Activated T-cell treated with anti-CD3 and anti-CD28 coated beads, Interleukin-2, amount 50 U/mL, for 24 hours (primary cell): Measurements from ENCODE around the gene IL20RB.
A peak's percentile ranks its signal among the peaks of the same experiment; 100 is the strongest.
"Not testable (repeated sequence)": the region's sequence is repeated elsewhere in the genome, so short reads cannot be mapped to it uniquely, and the experiment has no call there.

Source experiments
- DNase-seq: peaks from one replicate; pipeline ENCODE4 v3.0.0-alpha.2; 2020
- H3K27ac Mint-ChIP-seq: 2 replicates; pipeline ENCODE4 v1.8.0; 2020; ENCODE audit warnings: mild to moderate bottlenecking, mixed read lengths
- H3K27me3 Mint-ChIP-seq: 2 replicates; pipeline ENCODE4 v1.8.0; 2020; ENCODE audit warnings: mixed read lengths
- H3K36me3 Mint-ChIP-seq: 2 replicates; pipeline ENCODE4 v1.8.0; 2020; ENCODE audit warnings: low read depth, mixed read lengths
- H3K4me1 Mint-ChIP-seq: 2 replicates; pipeline ENCODE4 v1.8.0; 2020; ENCODE audit warnings: low read depth, mixed read lengths
- H3K4me3 Mint-ChIP-seq: 2 replicates; pipeline ENCODE4 v1.8.0; 2020; ENCODE audit warnings: mild to moderate bottlenecking, moderate library complexity, mixed read lengths
- H3K9me3 Mint-ChIP-seq: 2 replicates; pipeline ENCODE4 v1.8.0; 2020; ENCODE audit warnings: mixed read lengths

The IL20RB gene

DNA sequence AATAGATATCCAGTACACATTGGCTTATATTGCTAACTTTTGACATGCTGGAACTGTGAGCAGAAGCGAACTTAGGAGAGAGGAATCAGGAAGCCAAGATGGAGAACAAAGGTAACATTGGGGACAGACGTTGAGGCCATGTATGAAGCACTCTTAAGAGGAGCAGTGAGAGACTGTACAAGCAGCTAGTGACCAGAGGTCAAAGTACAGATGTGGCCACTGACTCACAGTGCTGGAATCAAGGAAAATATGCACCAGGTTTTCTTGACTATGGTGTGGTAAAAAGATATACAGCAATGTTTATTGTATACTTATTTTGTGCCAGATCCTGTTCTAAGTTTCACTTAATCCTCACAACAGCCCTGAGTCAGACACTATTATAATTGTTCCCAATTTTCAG, 2.0 kb upstream of the IL20RB start:
- DNase-seq, result no peak

DNA sequence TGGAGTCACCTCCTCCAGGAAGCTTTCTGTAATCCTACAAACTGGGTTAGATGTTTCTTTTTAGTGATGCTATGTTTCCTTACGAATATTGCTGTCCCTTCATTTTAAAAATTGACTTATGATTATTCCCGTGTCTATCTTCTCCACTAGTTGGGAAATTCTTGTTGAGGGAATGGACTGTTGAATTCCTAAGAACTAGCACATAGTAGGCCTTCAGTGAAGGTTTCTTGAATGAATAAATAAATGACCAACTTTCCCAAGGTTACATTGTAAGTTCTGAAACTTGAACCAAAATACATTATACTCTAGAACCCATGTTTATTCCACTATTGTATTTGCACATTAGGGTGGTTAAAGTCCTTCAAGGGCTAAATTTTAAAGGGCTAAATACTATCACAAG, 812 bp upstream of the IL20RB start:
- H3K9me3 Mint-ChIP-seq, result no peaks in the 10 kb centered on the region
- no peak overlapping the region for H3K4me3 Mint-ChIP-seq
- H3K4me1 Mint-ChIP-seq, result peaks cover 14% of the 10 kb centered on the region
- no peak for DNase-seq
- H3K27ac Mint-ChIP-seq, result no peak overlapping the region
- peaks cover 14% of the 10 kb centered on the region for H3K36me3 Mint-ChIP-seq
- H3K27me3 Mint-ChIP-seq, result no peaks in the 10 kb centered on the region

More for the DNA sequence above, 2.0 kb upstream of the IL20RB start:
- peaks cover 14% of the 10 kb centered on the region for H3K4me1 Mint-ChIP-seq
- H3K27ac Mint-ChIP-seq, result no peak overlapping the region
- H3K36me3 Mint-ChIP-seq, result peaks cover 17% of the 10 kb centered on the region
- no peak overlapping the region for H3K4me3 Mint-ChIP-seq
- H3K9me3 Mint-ChIP-seq, result no peaks in the 10 kb centered on the region
- no peaks in the 10 kb centered on the region for H3K27me3 Mint-ChIP-seq

DNA sequence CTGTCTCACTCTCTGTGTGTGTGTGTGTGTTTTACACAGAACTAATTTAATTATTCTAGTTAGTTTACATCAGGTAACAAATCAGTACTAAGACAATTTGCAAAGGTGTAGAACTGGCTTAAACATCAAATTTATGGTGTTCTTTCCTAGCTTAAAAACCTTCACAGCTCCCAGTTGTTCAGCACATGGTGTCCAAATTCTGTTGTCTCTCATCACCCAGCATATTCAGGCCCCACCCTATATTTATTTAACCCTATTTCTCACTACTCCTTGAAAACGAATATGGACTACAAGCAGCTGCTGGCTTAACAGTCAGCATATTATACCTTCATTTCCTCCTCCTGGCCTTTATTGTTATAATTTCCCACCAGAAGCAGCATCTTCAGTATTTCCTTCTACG, 1.2 kb downstream of the IL20RB start:
- no peak for DNase-seq
- Mint-ChIP-seq H3K27me3 (no peaks in the 10 kb centered on the region), H3K36me3 (peaks cover 15% of the 10 kb centered on the region), H3K4me1 (peaks cover 14% of the 10 kb centered on the region), H3K4me3 (no peak overlapping the region), H3K9me3 (no peaks in the 10 kb centered on the region), H3K27ac (peak overlapping the region; percentile 37)

DNA sequence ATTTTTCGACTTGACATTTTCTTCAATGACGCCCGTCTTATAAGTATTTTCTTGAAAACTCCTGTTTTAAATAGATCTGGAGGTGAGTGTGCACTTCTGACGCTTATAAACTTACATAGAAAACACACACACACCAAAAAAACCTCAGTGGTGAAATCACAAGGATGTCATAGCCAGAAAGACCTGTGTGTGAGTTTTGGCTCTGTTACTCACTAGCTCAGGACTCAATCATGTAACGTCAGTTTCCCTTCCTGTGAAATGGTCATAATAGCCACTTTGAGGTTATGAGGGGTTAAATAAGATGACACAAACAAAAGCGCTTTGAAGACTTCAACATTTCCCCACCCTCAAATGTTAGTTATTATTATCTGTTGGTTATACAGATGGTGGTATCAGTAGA, 1.8 kb downstream of the IL20RB start:
- peaks cover 15% of the 10 kb centered on the region for H3K36me3 Mint-ChIP-seq
- no peaks in the 10 kb centered on the region for H3K9me3 Mint-ChIP-seq
- H3K4me3 Mint-ChIP-seq, result no peak overlapping the region
- DNase-seq, result no peak
- no peaks in the 10 kb centered on the region for H3K27me3 Mint-ChIP-seq
- peaks cover 11% of the 10 kb centered on the region for H3K4me1 Mint-ChIP-seq
- H3K27ac Mint-ChIP-seq, result no peak overlapping the region

DNA sequence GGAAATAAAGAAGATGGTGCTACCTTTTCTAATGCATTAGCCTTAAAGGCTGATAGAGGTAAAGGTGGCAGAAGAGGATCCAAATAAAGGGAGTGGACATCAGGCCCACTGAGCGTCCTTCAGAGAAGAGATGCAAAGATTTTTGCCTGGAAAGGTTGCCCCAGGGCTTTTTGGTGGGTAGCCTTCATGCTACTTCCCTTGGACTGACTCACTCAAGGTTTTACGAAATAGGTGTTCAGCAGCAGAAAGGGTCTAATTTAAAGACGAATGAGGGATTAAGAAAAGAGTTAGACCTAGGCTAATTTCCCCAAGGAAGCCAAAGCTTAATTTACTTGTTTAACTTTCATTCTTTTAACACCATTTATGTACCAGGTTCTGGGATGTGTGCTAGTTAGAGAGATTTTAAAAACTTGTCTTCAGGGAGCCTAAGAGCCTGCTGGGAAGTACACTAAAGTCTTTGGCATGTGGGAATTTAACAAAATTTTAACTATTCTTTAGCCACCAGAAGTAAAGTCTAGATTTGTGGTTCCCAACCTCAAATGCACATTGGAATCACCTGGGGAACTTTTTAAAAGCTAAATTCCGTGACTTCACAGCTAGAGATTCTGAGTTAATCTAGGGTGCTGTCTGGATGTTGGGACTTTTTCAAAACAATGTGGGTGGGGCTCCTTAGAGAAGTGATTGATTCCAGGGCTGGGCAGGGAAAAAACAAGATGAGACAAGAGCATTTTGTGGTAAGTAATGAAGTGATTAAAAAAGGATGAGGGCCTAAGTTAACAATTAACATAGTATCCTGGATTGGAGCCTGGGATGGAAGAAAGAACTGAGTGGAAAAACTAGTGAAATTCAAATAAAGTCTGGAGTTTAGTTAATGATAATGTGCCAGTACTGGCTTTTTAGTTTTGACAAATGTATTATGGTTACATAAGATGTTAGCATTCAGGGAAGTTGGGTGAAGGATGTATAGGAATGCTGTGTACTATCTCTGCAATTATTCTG, 3.4 kb downstream of the IL20RB start:
- Mint-ChIP-seq H3K4me3 (no peak overlapping the region), H3K27ac (no peak overlapping the region), H3K4me1 (peaks cover 3% of the 10 kb centered on the region), H3K9me3 (no peaks in the 10 kb centered on the region), H3K27me3 (no peaks in the 10 kb centered on the region), H3K36me3 (peaks cover 15% of the 10 kb centered on the region)
- DNase-seq, result no peak

DNA sequence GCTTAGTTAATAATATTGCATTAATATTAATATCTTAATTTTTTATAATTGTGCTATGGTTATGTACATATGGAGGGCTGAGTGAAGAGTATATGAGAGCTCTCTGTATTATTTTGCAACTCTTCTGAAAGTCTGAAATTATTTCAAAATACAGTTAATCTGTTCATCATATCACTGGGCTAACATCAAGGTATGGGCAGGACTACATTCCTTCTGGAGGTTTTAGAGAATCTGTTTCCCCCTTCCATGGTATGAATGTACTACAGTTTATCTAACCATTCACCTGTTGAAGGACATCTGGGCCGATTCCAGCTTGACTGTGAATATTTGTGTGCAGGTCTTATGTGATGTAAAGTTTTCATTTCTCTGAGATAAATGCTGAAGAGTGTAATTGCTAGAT, 5.1 kb downstream of the IL20RB start:
- no peak overlapping the region for H3K4me3 Mint-ChIP-seq
- no peaks in the 10 kb centered on the region for H3K27me3 Mint-ChIP-seq
- DNase-seq, result no peak
- H3K4me1 Mint-ChIP-seq, result peaks cover 3% of the 10 kb centered on the region
- no peak overlapping the region for H3K27ac Mint-ChIP-seq
- peaks cover 11% of the 10 kb centered on the region for H3K36me3 Mint-ChIP-seq
- H3K9me3 Mint-ChIP-seq, result no peaks in the 10 kb centered on the region

DNA sequence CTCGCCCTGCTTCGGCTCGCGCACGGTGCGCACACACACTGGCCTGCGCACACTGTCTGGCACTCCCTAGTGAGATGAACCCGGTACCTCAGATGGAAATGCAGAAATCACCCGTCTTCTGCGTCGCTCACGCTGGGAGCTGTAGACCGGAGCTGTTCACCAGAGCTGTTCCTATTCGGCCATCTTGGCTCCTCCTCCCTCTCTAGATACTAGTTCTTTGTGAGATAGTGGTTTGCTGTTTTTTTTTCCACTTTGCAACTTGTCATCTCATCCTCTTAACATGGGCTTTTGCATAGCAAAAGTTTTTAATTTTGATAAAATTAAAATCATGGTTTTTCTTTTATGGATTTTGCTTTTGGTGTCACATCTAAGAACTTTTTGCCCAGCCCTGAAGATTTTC, 11.8 kb downstream of the IL20RB start:
- H3K27me3 Mint-ChIP-seq, H3K36me3 Mint-ChIP-seq: not testable (repeated sequence)

DNA sequence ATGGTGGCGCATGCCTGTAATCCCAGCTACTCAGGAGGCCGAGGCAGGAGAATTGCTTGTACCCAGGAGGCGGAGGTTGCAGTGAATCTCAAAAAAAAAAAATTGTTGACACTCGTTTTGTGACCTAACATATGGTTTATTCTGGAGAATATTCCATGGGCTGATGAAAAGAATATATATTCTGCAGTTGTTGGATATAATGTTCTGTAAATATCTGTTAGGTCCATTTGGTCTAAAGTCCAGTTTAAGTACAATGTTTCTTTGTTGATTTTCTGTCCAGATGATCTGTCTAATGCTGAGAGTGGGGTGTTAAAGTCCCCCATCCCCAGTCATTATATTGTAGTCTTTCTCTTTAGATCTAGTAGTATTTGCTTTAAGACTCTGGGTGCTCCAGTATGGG, 15.6 kb downstream of the IL20RB start:
- no peak for DNase-seq
- Mint-ChIP-seq H3K4me3 (no peak overlapping the region), H3K27ac (no peak overlapping the region), H3K9me3 (peaks cover 9% of the 10 kb centered on the region), H3K36me3 (peaks cover 14% of the 10 kb centered on the region), H3K27me3 (no peaks in the 10 kb centered on the region), H3K4me1 (no peaks in the 10 kb centered on the region)

More for the DNA sequence above, 11.8 kb downstream of the IL20RB start:
- H3K4me1 Mint-ChIP-seq, DNase-seq, H3K9me3 Mint-ChIP-seq, H3K27ac Mint-ChIP-seq, H3K4me3 Mint-ChIP-seq: not testable (repeated sequence)

DNA sequence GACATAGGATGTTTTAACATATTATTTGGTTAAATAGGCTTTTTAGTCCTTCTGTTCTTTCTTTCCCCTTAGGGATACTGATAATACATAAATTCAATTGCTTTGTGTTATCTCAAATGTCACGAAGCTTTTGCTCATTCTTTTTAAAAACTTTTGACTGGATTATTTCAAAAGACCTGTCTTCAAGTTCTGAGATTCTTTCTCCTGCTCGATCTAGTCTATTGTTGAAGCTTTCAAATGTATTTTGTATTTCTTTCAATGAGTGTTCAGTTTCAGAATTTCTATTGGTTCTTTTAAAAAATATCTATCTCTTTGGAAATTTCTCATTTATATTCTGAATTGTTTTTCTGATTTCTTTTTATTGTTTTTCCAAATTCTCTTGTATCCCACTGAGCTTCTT, 16.9 kb downstream of the IL20RB start:
- Mint-ChIP-seq H3K27ac (no peak overlapping the region), H3K4me1 (no peaks in the 10 kb centered on the region), H3K36me3 (peaks cover 13% of the 10 kb centered on the region), H3K4me3 (no peak overlapping the region), H3K9me3 (peaks cover 9% of the 10 kb centered on the region), H3K27me3 (no peaks in the 10 kb centered on the region)
- DNase-seq, result no peak

DNA sequence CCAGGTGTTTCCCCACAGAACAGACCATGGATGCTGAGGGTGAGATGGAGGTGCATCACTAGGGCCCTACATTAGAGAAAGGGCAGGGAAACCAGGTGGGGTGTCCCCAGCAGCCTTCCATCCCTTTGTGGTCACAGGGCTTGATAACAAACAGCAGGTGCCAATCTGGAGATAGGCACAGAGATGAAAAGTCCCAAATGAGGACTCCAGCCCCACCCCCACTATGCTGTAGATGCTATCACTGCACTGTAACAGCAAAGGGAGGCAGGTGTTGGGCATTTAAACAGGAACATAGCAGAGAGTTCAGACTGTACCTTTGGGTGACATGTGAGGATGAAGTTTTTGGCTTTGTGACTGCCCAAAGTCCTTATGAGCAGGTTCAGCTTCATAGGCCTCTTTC, 21.4 kb downstream of the IL20RB start:
- Mint-ChIP-seq H3K27ac (no peak overlapping the region), H3K4me1 (no peaks in the 10 kb centered on the region), H3K27me3 (no peaks in the 10 kb centered on the region), H3K4me3 (no peak overlapping the region), H3K9me3 (peaks cover 4% of the 10 kb centered on the region), H3K36me3 (peaks cover 11% of the 10 kb centered on the region)
- DNase-seq, result no peak

DNA sequence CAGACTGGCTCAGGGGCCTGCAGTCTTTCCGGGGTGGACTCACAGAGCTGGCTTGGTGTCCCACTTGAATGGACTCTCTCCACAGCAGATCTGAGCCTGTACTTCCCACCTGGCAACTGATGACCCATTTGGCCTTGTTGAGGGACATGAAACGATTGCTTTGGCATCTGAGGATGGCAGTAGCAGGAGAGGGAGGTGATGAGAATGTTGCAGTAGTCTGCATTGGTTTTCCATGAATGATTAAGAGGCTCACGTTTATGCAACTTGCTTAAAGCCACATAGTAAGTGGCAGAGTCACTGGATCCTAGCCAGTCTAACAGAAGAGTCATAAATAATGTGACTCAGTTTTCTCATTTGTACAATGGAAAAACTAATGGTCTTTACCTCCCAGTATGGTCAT, 21.9 kb downstream of the IL20RB start:
- DNase-seq, result no peak
- Mint-ChIP-seq H3K27me3 (no peaks in the 10 kb centered on the region), H3K36me3 (peaks cover 9% of the 10 kb centered on the region), H3K4me1 (peaks cover 2% of the 10 kb centered on the region), H3K4me3 (no peak overlapping the region), H3K27ac (no peak overlapping the region), H3K9me3 (no peaks in the 10 kb centered on the region)

DNA sequence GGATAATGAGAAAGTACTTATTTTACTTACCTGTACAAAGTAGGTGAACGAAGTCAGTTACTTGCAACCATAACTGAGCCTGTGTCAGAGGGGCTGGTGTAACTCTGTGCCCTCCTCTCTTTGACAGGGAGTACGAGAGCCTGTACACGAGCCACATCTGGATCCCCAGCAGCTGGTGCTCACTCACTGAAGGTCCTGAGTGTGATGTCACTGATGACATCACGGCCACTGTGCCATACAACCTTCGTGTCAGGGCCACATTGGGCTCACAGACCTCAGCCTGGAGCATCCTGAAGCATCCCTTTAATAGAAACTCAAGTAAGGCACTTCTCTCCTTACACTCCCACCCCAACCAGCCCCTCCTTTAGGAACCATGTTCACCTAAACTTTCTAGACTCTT, 24.2 kb downstream of the IL20RB start:
- Mint-ChIP-seq H3K9me3 (no peaks in the 10 kb centered on the region), H3K36me3 (peaks cover 5% of the 10 kb centered on the region), H3K27me3 (no peaks in the 10 kb centered on the region), H3K27ac (no peak overlapping the region), H3K4me1 (peaks cover 2% of the 10 kb centered on the region), H3K4me3 (no peak overlapping the region)
- DNase-seq, result no peak

DNA sequence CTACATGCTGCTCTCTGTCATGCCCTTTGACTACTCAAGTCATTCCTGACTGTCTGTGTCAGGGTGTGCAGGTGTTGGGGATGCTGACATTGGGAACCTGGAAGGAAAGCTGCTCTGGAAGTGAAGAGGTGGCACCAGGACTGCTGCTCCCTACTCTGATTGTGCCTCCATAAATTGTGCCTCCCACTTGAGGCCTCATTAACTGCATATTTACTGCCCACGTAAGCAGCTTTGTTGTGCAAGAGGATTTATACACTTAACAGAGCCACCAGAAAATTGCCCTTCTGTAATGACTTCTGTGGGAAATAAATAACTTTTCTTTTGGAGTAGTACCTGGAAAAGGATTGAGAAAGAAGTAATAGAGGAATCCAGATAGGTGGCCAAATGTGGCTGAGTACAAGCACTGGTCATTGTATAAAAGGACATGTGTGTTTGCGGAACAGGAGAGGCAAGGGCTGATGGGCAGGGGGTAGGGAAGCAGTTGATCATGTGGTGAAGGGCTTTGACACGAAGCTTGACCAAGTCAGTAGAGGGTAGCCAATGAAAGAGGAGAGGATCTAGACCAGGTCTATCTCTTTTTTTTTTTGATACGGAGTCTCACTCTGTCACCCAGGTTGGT, 24.8 kb downstream of the IL20RB start:
- H3K36me3 Mint-ChIP-seq, result peaks cover 5% of the 10 kb centered on the region
- peaks cover 2% of the 10 kb centered on the region for H3K4me1 Mint-ChIP-seq
- no peak for DNase-seq
- no peak overlapping the region for H3K27ac Mint-ChIP-seq
- no peaks in the 10 kb centered on the region for H3K9me3 Mint-ChIP-seq
- no peaks in the 10 kb centered on the region for H3K27me3 Mint-ChIP-seq
- no peak overlapping the region for H3K4me3 Mint-ChIP-seq

DNA sequence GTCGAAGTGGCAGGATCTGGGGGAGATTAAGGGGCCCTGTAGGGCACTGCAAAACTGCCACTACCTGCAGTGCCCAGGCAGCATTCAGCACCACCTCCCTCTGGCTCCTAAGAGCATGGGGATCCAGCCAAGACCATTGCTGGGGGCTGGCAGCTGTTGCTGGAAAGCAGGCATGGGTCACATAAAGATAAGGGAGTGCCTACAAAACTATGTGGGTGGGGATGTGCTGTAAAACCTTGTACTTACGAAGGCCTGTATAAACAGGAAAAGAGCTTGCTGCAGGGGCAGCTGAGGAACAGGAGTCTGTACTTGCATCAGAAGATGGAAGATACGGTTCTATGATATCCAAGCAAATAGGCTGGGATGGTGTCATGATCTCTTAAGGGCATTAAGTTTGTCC, 27.1 kb downstream of the IL20RB start:
- H3K36me3 Mint-ChIP-seq, result peaks cover 5% of the 10 kb centered on the region
- H3K27ac Mint-ChIP-seq, result no peak overlapping the region
- DNase-seq, result no peak
- H3K4me3 Mint-ChIP-seq, result no peak overlapping the region
- H3K4me1 Mint-ChIP-seq, result peaks cover 2% of the 10 kb centered on the region
- no peaks in the 10 kb centered on the region for H3K9me3 Mint-ChIP-seq
- H3K27me3 Mint-ChIP-seq, result no peaks in the 10 kb centered on the region

DNA sequence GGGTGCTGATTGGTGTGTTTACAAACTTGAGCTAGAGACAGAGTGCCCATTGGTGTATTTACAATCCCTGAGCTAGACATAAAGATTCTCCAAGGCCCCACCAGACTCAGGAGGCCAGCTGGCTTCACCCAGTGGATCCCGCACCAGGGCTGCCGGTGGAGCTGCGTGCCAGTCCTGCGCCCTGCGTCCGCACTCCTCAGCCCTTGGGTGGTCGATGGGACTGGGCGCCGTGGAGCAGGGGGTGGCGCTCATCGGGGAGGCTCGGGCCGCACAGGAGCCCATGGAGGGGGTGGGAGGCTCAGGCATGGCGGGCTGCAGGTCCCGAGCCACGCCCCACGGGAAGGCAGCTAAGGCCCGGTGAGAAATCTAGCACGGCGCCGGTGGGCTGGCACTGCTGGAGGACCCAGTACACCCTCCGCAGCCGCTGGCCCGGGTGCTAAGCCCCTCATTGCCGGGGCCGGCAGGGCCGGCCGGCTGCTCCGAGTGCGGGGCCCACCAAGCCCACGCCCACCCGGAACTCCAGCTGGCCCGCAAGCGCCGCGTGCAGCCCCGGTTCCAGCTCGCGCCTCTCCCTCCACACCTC, 29.7 kb downstream of the IL20RB start:
- H3K4me1 Mint-ChIP-seq, H3K27ac Mint-ChIP-seq, H3K4me3 Mint-ChIP-seq, DNase-seq, H3K9me3 Mint-ChIP-seq, H3K27me3 Mint-ChIP-seq, H3K36me3 Mint-ChIP-seq: not testable (repeated sequence)
